ENCODE measurements around the gene IL17RC. TPM values are rescaled to one million over a fixed set of nuclear protein-coding genes. Genes with fewer than 3 reads are reported as not detected.
A peak's percentile ranks its signal among the peaks of the same experiment; 100 is the strongest.

The IL17RC gene
- total RNA-seq, 1 experiment from 2014 or later, result 45.0 TPM

GRCh38 chr3:9932535-9932842, 15.6 kb downstream of the IL17RC start:
- peak overlapping the region; percentile 89 for H3K27ac ChIP-seq
- BruUV-seq (replicated peaks), result no TSS peak
- intact Hi-C loops (cut with micrococcal nuclease; ENCODE audit: unreplicated experiment), result loop anchor here (2.0 kb wide), 2 partner anchors 84 to 140 kb away; partner anchors contain the start of genes ARPC4 and TADA3

DNA sequence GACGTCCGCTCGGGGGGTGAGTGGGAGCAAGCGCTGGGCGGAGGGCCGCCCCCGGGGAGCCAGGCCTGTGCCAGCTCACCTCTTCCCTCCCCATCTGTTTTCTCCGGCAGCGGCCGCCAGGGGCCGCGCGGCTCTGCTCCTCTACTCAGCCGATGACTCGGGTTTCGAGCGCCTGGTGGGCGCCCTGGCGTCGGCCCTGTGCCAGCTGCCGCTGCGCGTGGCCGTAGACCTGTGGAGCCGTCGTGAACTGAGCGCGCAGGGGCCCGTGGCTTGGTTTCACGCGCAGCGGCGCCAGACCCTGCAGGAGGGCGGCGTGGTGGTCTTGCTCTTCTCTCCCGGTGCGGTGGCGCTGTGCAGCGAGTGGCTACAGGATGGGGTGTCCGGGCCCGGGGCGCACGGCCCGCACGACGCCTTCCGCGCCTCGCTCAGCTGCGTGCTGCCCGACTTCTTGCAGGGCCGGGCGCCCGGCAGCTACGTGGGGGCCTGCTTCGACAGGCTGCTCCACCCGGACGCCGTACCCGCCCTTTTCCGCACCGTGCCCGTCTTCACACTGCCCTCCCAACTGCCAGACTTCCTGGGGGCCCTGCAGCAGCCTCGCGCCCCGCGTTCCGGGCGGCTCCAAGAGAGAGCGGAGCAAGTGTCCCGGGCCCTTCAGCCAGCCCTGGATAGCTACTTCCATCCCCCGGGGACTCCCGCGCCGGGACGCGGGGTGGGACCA, 16.1 kb downstream of the IL17RC start:
- Histone ChIP-seq H3F3A (ENCODE audit: insufficient read depth, low read depth) (peaks cover 17% of the 10 kb centered on the region; the same call in 1 of the 2 replicates), H3K79me2 (ENCODE audit: low read depth) (peaks cover 15% of the 10 kb centered on the region), H4K20me1 (ENCODE audit: insufficient read depth) (no peaks in the 10 kb centered on the region), H3K27ac (peak overlapping the region; percentile 89), H3K36me3 (ENCODE audit: low read depth) (peaks cover 18% of the 10 kb centered on the region), H3K4me3 (peak overlapping the region; percentile 72), H2AFZ (peak overlapping the region; percentile 90), H3K27me3 (ENCODE audit: insufficient read depth, low read depth) (no peaks in the 10 kb centered on the region), H3K4me1 (replicated peaks; ENCODE audit: insufficient read depth) (peaks cover 23% of the 10 kb centered on the region), H3K4me2 (peak overlapping the region; percentile 99), H3K9me3 (ENCODE audit: insufficient read depth, low read depth) (no peaks in the 10 kb centered on the region), H3K9me2 (ENCODE audit: insufficient read depth) (no peaks in the 10 kb centered on the region)
- CTCF ChIA-PET, result interaction anchor here (0.6 to 1.1 kb wide), 18 partner anchors 9 to 580 kb away, joined by 3 to 18 read pairs (median 6); partner anchors contain the start of gene RPUSD3
- DNase-seq, result peak; percentile 48 to 70
- intact Hi-C loops (cut with micrococcal nuclease; ENCODE audit: unreplicated experiment), result loop anchor here (1.0 to 2.0 kb wide), 3 partner anchors 16 to 140 kb away; partner anchors contain the start of genes ARPC4, IL17RC and TADA3
- TF ChIP-seq CTCF (conservative IDR thresholded peaks at IDR 0.05) (peak; percentile 79), EZH2 (IDR thresholded peaks at IDR 0.05; ENCODE audit: low read depth) (no peak)
- TSS peak; percentile 53 for BruUV-seq (replicated peaks)
- POLR2A ChIA-PET (ENCODE audit: unreplicated experiment), result interaction anchor here (0.5 to 0.8 kb wide), 5 partner anchors 16 to 293 kb away, joined by 3 to 15 read pairs (median 5); partner anchors contain the start of genes ARPC4 and IL17RC

More at GRCh38 chr3:9932535-9932842, 15.6 kb downstream of the IL17RC start:
- CTCF ChIA-PET, result interaction anchor here (0.6 to 1.1 kb wide), 17 partner anchors 8 to 579 kb away, joined by 3 to 18 read pairs (median 6); partner anchors contain the start of gene RPUSD3
- Histone ChIP-seq H3K27me3 (ENCODE audit: insufficient read depth, low read depth) (no peaks in the 10 kb centered on the region), H3K4me2 (peak overlapping the region; percentile 99), H3F3A (ENCODE audit: insufficient read depth, low read depth) (peaks cover 16% of the 10 kb centered on the region; the same call in 1 of the 2 replicates), H3K4me3 (peak overlapping the region; percentile 72), H3K9me3 (ENCODE audit: insufficient read depth, low read depth) (no peaks in the 10 kb centered on the region), H3K79me2 (ENCODE audit: low read depth) (peaks cover 15% of the 10 kb centered on the region), H2AFZ (peak overlapping the region; percentile 90), H4K20me1 (ENCODE audit: insufficient read depth) (no peaks in the 10 kb centered on the region), H3K4me1 (replicated peaks; ENCODE audit: insufficient read depth) (peaks cover 23% of the 10 kb centered on the region), H3K9me2 (ENCODE audit: insufficient read depth) (no peaks in the 10 kb centered on the region), H3K36me3 (ENCODE audit: low read depth) (peaks cover 17% of the 10 kb centered on the region)
- TF ChIP-seq EZH2 (IDR thresholded peaks at IDR 0.05; ENCODE audit: low read depth) (no peak), CTCF (conservative IDR thresholded peaks at IDR 0.05) (no peak)
- DNase-seq, result no peak
- POLR2A ChIA-PET (ENCODE audit: unreplicated experiment), result interaction anchor here (0.6 kb wide), 2 partner anchors 30 to 139 kb away, joined by 4 to 8 read pairs; partner anchors contain the start of gene ARPC4

DNA sequence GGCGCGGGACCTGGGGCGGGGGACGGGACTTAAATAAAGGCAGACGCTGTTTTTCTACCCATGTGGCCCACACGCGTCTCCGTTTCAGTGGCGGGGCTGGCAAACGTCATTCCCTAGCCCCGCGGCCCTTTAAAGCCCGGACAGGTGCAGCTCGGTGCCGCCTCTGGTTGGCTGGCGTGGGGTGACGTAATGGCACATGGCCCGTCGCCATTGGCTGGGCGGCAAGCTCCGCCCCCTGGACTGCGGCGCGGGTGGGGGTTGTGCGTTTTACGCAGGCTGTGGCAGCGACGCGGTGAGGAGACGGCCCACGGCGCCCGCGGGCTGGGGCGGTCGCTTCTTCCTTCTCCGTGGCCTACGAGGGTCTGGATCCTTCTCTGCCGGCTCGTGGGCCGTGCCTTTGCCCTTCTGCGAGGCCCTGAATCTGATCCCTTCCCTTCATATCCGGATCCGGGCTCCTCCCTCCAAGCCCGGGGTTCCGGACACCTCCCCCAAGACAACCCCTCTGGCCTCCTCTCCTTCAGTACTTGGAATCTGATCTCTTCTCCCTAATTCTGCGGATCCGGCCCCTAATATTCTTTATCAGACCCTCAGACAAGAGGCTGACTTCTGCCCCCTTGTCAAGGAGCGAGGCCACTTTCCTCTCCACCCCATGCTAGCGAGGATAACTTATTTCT, 16.8 kb downstream of the IL17RC start, which contains the start of gene CRELD1:
Gene CRELD1 (plus strand): TSS at position 274 of the 674 bp plus-strand sequence. CDS start 605 bp downstream, outside the sequence.
- H3F3A ChIP-seq (ENCODE audit: insufficient read depth, low read depth), result peaks cover 17% of the 10 kb centered on the region; the same call in 1 of the 2 replicates
- CTCF ChIA-PET, result interaction anchor here (1.0 kb wide), 1 partner anchor 13 kb away, joined by 3 read pairs; no protein-coding TSS in a partner anchor
- peak within 1 kb of the TSS; percentile 90 for H2AFZ ChIP-seq
- TF ChIP-seq EZH2 (IDR thresholded peaks at IDR 0.05; ENCODE audit: low read depth) (no peak), CTCF (conservative IDR thresholded peaks at IDR 0.05) (no peak)
- DNase-seq, result peak; percentile 88 to 96
- peak within 1 kb of the TSS; percentile 72 for H3K4me3 ChIP-seq
- peaks cover 15% of the 10 kb centered on the region for H3K79me2 ChIP-seq (ENCODE audit: low read depth)
- H3K9me3 ChIP-seq (ENCODE audit: insufficient read depth, low read depth), result no peaks in the 10 kb centered on the region
- peak within 1 kb of the TSS; percentile 99 for H3K4me2 ChIP-seq
- H4K20me1 ChIP-seq (ENCODE audit: insufficient read depth), result no peaks in the 10 kb centered on the region
- no TSS peak for BruUV-seq (replicated peaks)
- intact Hi-C loops (cut with micrococcal nuclease; ENCODE audit: unreplicated experiment), result loop anchor here (1.0 to 2.0 kb wide), 3 partner anchors 16 to 141 kb away; partner anchors contain the start of genes ARPC4, IL17RC and TADA3
- peaks cover 23% of the 10 kb centered on the region for H3K4me1 ChIP-seq (replicated peaks; ENCODE audit: insufficient read depth)
- no peaks in the 10 kb centered on the region for H3K9me2 ChIP-seq (ENCODE audit: insufficient read depth)
- no peaks in the 10 kb centered on the region for H3K27me3 ChIP-seq (ENCODE audit: insufficient read depth, low read depth)
- peak within 1 kb of the TSS; percentile 89 for H3K27ac ChIP-seq
- POLR2A ChIA-PET (ENCODE audit: unreplicated experiment), result interaction anchor here (0.5 to 0.8 kb wide), 5 partner anchors 17 to 292 kb away, joined by 3 to 26 read pairs (median 5); partner anchors contain the start of gene IL17RC
- H3K36me3 ChIP-seq (ENCODE audit: low read depth), result peaks cover 21% of the 10 kb centered on the region

Measured in PC-9 (cell line).